A549 (cell line): ENCODE results near the gene MAPK8IP3.

Experiments used
- BHLHE40 ChIP-seq: IDR thresholded peaks from 2 replicates; pipeline ENCODE4 v1.6.1; 2012; ENCODE audit warnings: low read depth, low read length, inconsistent platforms
- GATA3 ChIP-seq: IDR thresholded peaks from 2 replicates; pipeline ENCODE4 v1.6.1; 2012; ENCODE audit warnings: borderline replicate concordance
- POLR2A ChIP-seq: IDR thresholded peaks from 2 replicates; pipeline ENCODE4 v1.6.1; 2012; ENCODE audit warnings: mild to moderate bottlenecking, low read length
- RCOR1 ChIP-seq: fragments of 150-350 bp; IDR thresholded peaks from 2 replicates; pipeline ENCODE4 v1.6.1; 2014; ENCODE audit warnings: antibody characterized with exemption, low read length, low read depth
- ZFP36 ChIP-seq: fragments of 450-650 bp; IDR thresholded peaks from 2 replicates; pipeline ENCODE4 v1.6.1; 2014; ENCODE audit warnings: borderline replicate concordance; ENCODE audit not compliant: partially characterized antibody
- TF ChIP-seq, protein P1 (sequence below): fragments of >200 bp; sonication (Bioruptor Twin); formaldehyde crosslinking; IDR thresholded peaks from 3 replicates; pipeline ENCODE4 v1.5.1; 2016

DNA sequence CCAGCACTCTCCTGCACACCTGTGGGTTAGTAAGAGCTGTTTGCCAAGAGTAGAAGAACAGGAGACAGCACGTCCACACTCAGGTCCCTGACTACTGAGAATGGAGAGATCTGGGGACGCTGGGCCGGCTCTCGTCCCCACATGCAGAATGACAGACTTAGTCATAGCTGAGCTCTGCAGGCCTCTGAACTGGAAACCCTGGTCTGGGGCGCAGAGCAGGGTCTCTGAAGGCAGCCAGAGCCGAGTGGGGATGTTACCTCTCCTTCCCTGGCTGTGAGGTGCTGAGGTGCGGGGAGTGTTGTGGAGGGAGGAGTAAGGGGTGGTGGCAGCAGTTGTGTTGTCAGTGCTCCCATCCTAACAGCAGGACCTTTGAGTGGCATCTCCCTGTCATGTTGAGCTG, 35.1 kb upstream of the MAPK8IP3 start:
- TF ChIP-seq, protein P1, sequence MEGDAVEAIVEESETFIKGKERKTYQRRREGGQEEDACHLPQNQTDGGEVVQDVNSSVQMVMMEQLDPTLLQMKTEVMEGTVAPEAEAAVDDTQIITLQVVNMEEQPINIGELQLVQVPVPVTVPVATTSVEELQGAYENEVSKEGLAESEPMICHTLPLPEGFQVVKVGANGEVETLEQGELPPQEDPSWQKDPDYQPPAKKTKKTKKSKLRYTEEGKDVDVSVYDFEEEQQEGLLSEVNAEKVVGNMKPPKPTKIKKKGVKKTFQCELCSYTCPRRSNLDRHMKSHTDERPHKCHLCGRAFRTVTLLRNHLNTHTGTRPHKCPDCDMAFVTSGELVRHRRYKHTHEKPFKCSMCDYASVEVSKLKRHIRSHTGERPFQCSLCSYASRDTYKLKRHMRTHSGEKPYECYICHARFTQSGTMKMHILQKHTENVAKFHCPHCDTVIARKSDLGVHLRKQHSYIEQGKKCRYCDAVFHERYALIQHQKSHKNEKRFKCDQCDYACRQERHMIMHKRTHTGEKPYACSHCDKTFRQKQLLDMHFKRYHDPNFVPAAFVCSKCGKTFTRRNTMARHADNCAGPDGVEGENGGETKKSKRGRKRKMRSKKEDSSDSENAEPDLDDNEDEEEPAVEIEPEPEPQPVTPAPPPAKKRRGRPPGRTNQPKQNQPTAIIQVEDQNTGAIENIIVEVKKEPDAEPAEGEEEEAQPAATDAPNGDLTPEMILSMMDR = no peak
- TF ChIP-seq RCOR1 = no peak
- TF ChIP-seq POLR2A = no peak
- TF ChIP-seq ZFP36 = no peak
- no peak for TF ChIP-seq GATA3
- TF ChIP-seq BHLHE40 = no peak
